ENCODE results near the gene MB.
"Not testable (repeated sequence)": the region's sequence is repeated elsewhere in the genome, so short reads cannot be mapped to it uniquely, and the experiment has no call there.

The MB gene

GRCh38 chr22:35637254-35637653, 20.1 kb upstream of the MB start:
- DNase-seq (ENCODE audit: low read depth in 2 of 2): no peak

GRCh38 chr22:35634943-35635540, 17.9 kb upstream of the MB start:
- DNase-seq (ENCODE audit: low read depth in 2 of 2): no peak

- no peak for DNase-seq (ENCODE audit: low read depth in 2 of 2)
Measured at GRCh38 chr22:35634015-35634414, 16.9 kb upstream of the MB start.

- no peak for DNase-seq (ENCODE audit: low read depth in 2 of 2)
Measured at GRCh38 chr22:35633520-35633919, 16.4 kb upstream of the MB start.

- no peak for DNase-seq (ENCODE audit: low read depth in 2 of 2)
Measured at GRCh38 chr22:35632935-35633334, 15.8 kb upstream of the MB start.

GRCh38 chr22:35631597-35631996, 14.5 kb upstream of the MB start:
- DNase-seq (ENCODE audit: low read depth in 2 of 2): no peak

GRCh38 chr22:35630891-35631290, 13.8 kb upstream of the MB start:
- DNase-seq (ENCODE audit: low read depth in 2 of 2): no peak

GRCh38 chr22:35630387-35630793, 13.3 kb upstream of the MB start:
- peak in 1 of 2 experiments; percentile 39 for DNase-seq (ENCODE audit: low read depth in 2 of 2)

GRCh38 chr22:35629406-35630216, 12.5 kb upstream of the MB start:
- DNase-seq (ENCODE audit: low read depth in 2 of 2): peak; percentile 97

GRCh38 chr22:35628732-35629131, 11.6 kb upstream of the MB start:
- no peak for DNase-seq (ENCODE audit: low read depth in 2 of 2)

GRCh38 chr22:35627267-35628041, 10.3 kb upstream of the MB start:
- peak; percentile 80 to 85 for DNase-seq (ENCODE audit: low read depth in 2 of 2)

GRCh38 chr22:35625763-35626432, 8.8 kb upstream of the MB start:
- DNase-seq (ENCODE audit: low read depth in 2 of 2): no peak

GRCh38 chr22:35624547-35624946, 7.4 kb upstream of the MB start:
- no peak for DNase-seq (ENCODE audit: low read depth in 2 of 2)

- DNase-seq (ENCODE audit: low read depth in 2 of 2): not testable (repeated sequence)
Measured at GRCh38 chr22:35623885-35624284, 6.8 kb upstream of the MB start.

GRCh38 chr22:35622191-35622913, 5.2 kb upstream of the MB start:
- DNase-seq (ENCODE audit: low read depth in 2 of 2): no peak

- no peak for DNase-seq (ENCODE audit: low read depth in 2 of 2)
Measured at GRCh38 chr22:35621451-35621850, 4.3 kb upstream of the MB start.

- DNase-seq (ENCODE audit: low read depth in 2 of 2): no peak
Measured at GRCh38 chr22:35620624-35621251, 3.6 kb upstream of the MB start.

- no peak for DNase-seq (ENCODE audit: low read depth in 2 of 2)
Measured at GRCh38 chr22:35619336-35620094, 2.4 kb upstream of the MB start.

- no peak for DNase-seq (ENCODE audit: low read depth in 2 of 2)
Measured at GRCh38 chr22:35618427-35619223, 1.5 kb upstream of the MB start.
